ENCODE results near the gene ABCD2.
"Not testable (repeated sequence)": the region's sequence is repeated elsewhere in the genome, so short reads cannot be mapped to it uniquely, and the experiment has no call there.

ABCD2 gene

DNA sequence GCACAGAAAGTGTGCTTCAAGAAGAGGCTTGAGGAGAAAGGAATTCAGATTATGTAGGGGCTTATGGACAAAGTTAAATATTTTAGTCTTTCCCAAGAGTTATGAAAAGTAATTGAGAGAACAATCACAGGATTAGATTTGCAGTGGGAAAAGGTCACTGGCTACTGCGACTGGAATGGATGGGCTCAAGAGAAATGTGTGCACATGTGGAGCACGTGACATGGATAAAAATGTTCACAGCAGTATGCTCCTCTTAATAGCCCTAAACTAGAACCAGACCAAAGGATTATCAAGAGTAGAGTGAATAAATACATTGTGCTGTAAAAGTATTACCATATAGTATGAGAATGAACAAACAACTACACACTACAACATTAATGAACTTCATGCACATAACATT, 78.1 kb downstream of the ABCD2 start:
- Histone ChIP-seq H3K9ac (ENCODE audit: low read length) (no peak overlapping the region), H3K4me3 (ENCODE audit: low read depth, low read length) (no peak overlapping the region), H3K27me3 (ENCODE audit: control insufficient read depth, insufficient read depth, low read length) (no peaks in the 10 kb centered on the region), H3K9me3 (ENCODE audit: control insufficient read depth, insufficient read depth, low read depth, low read length) (no peaks in the 10 kb centered on the region), H3K27ac (ENCODE audit: low read depth, low read length) (no peak overlapping the region), H3K36me3 (ENCODE audit: control insufficient read depth, insufficient read depth, low read length) (no peaks in the 10 kb centered on the region), H3K4me1 (ENCODE audit: control insufficient read depth, insufficient read depth, low read length) (peaks cover 10% of the 10 kb centered on the region; the same call in 1 of the 2 replicates)

DNA sequence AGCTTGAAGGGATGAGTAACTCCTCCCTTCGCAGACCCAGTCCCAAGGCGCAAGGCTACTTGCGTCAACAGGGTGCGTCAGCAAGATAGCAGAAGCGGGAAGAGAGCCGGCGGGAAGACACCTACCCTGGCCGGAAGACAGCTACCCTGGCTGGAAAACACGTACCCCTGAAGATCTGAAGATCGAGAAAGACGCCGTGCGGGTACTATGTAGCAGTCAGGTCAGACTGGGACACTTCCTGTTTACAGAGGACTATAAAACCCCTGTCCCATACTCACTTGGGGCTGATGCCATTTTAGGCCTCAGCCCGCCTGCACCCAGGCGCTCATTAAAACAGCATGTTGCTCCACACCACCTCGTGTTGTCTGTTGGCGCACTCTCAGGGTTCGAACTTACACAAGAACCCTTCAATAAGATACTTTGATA, 80.9 kb downstream of the ABCD2 start:
- Histone ChIP-seq H3K4me1 (ENCODE audit: control insufficient read depth, insufficient read depth, low read length) (peaks cover 10% of the 10 kb centered on the region; the same call in 1 of the 2 replicates), H3K36me3 (ENCODE audit: control insufficient read depth, insufficient read depth, low read length) (no peaks in the 10 kb centered on the region), H3K27me3 (ENCODE audit: control insufficient read depth, insufficient read depth, low read length) (no peaks in the 10 kb centered on the region), H3K4me3 (ENCODE audit: low read depth, low read length) (no peak overlapping the region), H3K9ac (ENCODE audit: low read length) (no peak overlapping the region), H3K9me3 (ENCODE audit: control insufficient read depth, insufficient read depth, low read depth, low read length) (no peaks in the 10 kb centered on the region), H3K27ac (ENCODE audit: low read depth, low read length) (no peak overlapping the region)

DNA sequence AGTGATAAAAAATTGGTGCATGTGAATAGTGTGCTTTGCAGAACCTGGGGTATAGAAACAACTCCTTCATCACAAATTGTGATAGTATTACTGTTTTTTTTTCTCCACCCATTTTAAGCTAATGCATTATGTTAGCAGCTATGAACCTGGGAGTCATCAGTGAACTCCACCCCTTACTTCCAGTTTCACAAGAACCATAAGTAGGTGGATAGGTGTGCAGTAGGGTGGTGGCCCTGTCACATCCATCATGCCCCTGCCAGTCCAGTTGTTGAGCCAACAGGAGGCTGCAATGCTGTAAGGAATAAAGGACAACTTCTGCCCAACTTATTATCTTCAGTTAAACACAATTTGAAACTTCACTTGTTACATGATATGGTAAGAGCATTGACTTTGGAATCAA, 85.7 kb downstream of the ABCD2 start:
- H3K4me1 ChIP-seq (ENCODE audit: control insufficient read depth, insufficient read depth, low read length), result peaks cover under 1% of the 10 kb centered on the region; the same call in 1 of the 2 replicates
- H3K9ac ChIP-seq (ENCODE audit: low read length), result no peak overlapping the region
- no peaks in the 10 kb centered on the region for H3K9me3 ChIP-seq (ENCODE audit: control insufficient read depth, insufficient read depth, low read depth, low read length)
- no peak overlapping the region for H3K27ac ChIP-seq (ENCODE audit: low read depth, low read length)
- no peaks in the 10 kb centered on the region for H3K27me3 ChIP-seq (ENCODE audit: control insufficient read depth, insufficient read depth, low read length)
- no peak overlapping the region for H3K4me3 ChIP-seq (ENCODE audit: low read depth, low read length)
- H3K36me3 ChIP-seq (ENCODE audit: control insufficient read depth, insufficient read depth, low read length), result no peaks in the 10 kb centered on the region

DNA sequence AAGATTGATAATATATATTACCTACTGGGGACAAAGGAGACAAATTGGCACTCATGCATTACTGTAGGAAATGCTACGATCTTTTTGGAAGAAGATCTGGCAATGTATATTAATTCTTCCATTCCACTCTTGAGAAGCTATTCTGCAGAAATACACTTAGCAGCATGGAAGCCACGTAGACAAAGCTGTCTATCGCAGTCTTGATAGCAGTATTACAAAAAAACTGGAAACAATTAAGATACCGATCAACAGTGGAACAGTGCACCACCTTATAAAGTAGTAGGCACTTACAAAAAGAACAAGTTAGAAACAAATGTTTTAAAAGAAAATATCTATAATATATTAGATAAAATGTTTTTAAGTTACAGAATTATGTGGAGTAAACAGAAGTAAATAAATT, 87.2 kb downstream of the ABCD2 start:
- Histone ChIP-seq H3K4me1 (ENCODE audit: control insufficient read depth, insufficient read depth, low read length) (no peaks in the 10 kb centered on the region), H3K9me3 (ENCODE audit: control insufficient read depth, insufficient read depth, low read depth, low read length) (peaks cover 2% of the 10 kb centered on the region; the same call in 1 of the 2 replicates), H3K4me3 (ENCODE audit: low read depth, low read length) (no peak overlapping the region), H3K27ac (ENCODE audit: low read depth, low read length) (no peak overlapping the region), H3K9ac (ENCODE audit: low read length) (no peak overlapping the region), H3K27me3 (ENCODE audit: control insufficient read depth, insufficient read depth, low read length) (no peaks in the 10 kb centered on the region), H3K36me3 (ENCODE audit: control insufficient read depth, insufficient read depth, low read length) (no peaks in the 10 kb centered on the region)

DNA sequence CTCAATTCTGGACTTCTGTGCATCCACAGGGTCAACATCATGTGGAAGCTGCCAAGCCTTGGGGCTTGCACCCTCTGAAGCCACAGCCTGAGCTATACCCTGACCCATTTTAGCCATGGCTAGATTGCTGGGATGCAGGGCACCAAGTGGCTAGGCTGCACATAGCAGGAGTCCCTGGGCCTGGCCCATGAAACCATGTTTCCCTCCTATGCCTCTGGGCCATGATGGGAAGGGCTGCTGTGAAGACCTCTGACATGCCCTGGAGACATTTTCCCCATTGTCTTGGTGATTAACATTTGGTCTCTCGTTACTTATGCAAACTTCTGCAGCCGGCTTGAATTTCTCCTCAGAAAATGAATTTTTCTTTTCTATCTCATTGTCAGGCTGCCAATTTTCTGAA, 92.6 kb downstream of the ABCD2 start:
- no peaks in the 10 kb centered on the region for H3K36me3 ChIP-seq (ENCODE audit: control insufficient read depth, insufficient read depth, low read length)
- H3K4me3 ChIP-seq (ENCODE audit: low read depth, low read length), result no peak overlapping the region
- no peaks in the 10 kb centered on the region for H3K27me3 ChIP-seq (ENCODE audit: control insufficient read depth, insufficient read depth, low read length)
- H3K9me3 ChIP-seq (ENCODE audit: control insufficient read depth, insufficient read depth, low read depth, low read length), result peaks cover 22% of the 10 kb centered on the region
- no peaks in the 10 kb centered on the region for H3K4me1 ChIP-seq (ENCODE audit: control insufficient read depth, insufficient read depth, low read length)
- H3K27ac ChIP-seq (ENCODE audit: low read depth, low read length), result no peak overlapping the region
- no peak overlapping the region for H3K9ac ChIP-seq (ENCODE audit: low read length)

DNA sequence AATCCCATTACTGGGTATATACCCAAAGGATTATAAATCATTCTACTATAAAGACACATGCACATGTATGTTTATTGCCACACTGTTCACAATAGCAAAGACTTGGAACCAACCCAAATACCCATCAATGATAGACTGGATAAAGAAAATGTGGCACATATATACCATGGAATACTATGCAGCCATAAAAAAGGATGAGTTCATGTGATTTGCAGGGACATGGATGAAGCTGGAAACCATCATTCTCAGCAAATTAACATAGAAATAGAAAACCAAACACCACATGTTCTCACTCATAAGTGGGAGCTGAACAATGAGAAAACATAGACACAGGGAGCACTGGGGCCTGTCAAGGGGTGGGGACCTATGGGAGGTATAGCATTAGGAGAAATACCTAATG, 97.4 kb downstream of the ABCD2 start:
- not testable (repeated sequence) for H3K36me3 ChIP-seq (ENCODE audit: control insufficient read depth, insufficient read depth, low read length); H3K4me1 ChIP-seq (ENCODE audit: control insufficient read depth, insufficient read depth, low read length); H3K9ac ChIP-seq (ENCODE audit: low read length); H3K27ac ChIP-seq (ENCODE audit: low read depth, low read length); H3K4me3 ChIP-seq (ENCODE audit: low read depth, low read length); H3K27me3 ChIP-seq (ENCODE audit: control insufficient read depth, insufficient read depth, low read length)
- H3K9me3 ChIP-seq (ENCODE audit: control insufficient read depth, insufficient read depth, low read depth, low read length), result peaks cover 18% of the 10 kb centered on the region

DNA sequence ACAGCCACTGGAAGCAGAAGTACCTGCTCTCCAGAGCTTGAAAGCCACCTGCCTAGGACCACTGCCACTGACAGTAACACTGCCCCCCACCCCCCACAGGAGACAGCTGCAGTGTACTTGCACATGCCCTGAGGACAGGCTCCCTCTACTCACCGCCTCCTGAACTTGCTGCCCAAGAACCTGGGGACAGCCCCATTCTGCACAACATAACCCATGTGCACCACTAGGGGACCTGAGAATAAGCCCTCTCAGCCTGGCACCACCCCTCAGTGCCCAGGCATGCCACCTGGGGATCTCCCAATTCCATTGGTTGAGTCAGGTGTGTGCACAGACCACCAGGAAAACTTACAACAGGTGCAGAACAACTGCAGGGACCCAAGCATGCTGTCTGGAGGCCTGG, 109.6 kb downstream of the ABCD2 start:
- Histone ChIP-seq H3K27me3 (ENCODE audit: control insufficient read depth, insufficient read depth, low read length) (no peaks in the 10 kb centered on the region), H3K4me1 (ENCODE audit: control insufficient read depth, insufficient read depth, low read length) (no peaks in the 10 kb centered on the region; the same call in 1 of the 2 replicates), H3K9ac (ENCODE audit: low read length) (no peak overlapping the region), H3K27ac (ENCODE audit: low read depth, low read length) (no peak overlapping the region), H3K9me3 (ENCODE audit: control insufficient read depth, insufficient read depth, low read depth, low read length) (peaks cover 2% of the 10 kb centered on the region; the same call in 1 of the 2 replicates), H3K4me3 (ENCODE audit: low read depth, low read length) (no peak overlapping the region), H3K36me3 (ENCODE audit: control insufficient read depth, insufficient read depth, low read length) (no peaks in the 10 kb centered on the region)

DNA sequence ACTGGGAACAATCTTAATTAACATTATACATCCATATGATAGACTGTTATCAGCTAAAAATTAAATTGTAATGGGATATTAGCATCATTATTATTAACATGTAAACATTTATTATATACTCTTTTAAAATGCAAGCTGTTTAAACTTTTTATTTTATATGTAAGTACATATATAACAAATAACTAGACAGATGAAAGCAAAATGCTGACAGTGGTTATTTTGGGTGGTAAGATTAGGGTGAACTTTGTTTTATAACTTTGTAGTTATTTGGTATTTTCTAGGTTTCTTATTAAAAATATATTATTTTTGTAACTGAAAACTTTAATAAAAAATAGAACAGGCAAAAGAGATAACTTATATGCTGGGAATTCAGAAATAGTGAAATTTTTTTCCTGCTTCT, 114.0 kb downstream of the ABCD2 start:
- peaks cover 2% of the 10 kb centered on the region; the same call in 1 of the 2 replicates for H3K9me3 ChIP-seq (ENCODE audit: control insufficient read depth, insufficient read depth, low read depth, low read length)
- peaks cover 13% of the 10 kb centered on the region for H3K4me1 ChIP-seq (ENCODE audit: control insufficient read depth, insufficient read depth, low read length)
- H3K27ac ChIP-seq (ENCODE audit: low read depth, low read length), result no peak overlapping the region
- no peaks in the 10 kb centered on the region for H3K36me3 ChIP-seq (ENCODE audit: control insufficient read depth, insufficient read depth, low read length)
- H3K9ac ChIP-seq (ENCODE audit: low read length), result no peak overlapping the region
- no peak overlapping the region for H3K4me3 ChIP-seq (ENCODE audit: low read depth, low read length)
- H3K27me3 ChIP-seq (ENCODE audit: control insufficient read depth, insufficient read depth, low read length), result no peaks in the 10 kb centered on the region

DNA sequence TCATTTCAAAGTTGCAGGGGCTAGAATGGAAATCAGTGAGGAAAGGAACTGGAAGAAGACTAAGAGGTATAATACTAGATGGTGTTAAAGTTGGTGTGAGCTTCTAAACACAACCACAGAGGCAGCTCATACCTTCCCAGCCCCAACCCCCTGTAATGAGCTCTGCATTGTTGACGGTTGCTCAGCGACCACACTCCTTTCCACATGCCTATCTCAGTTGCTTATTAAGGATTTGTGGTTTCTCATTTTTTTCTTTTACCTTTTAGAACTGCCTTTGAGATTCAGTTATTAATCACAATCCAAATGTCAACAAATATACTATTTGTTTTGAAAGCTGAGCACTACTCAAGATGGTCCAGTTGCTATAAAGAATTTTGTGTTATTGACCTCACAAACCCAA, 114.6 kb downstream of the ABCD2 start:
- H3K27ac ChIP-seq (ENCODE audit: low read depth, low read length), result no peak overlapping the region
- H3K9me3 ChIP-seq (ENCODE audit: control insufficient read depth, insufficient read depth, low read depth, low read length), result peaks cover 2% of the 10 kb centered on the region; the same call in 1 of the 2 replicates
- no peak overlapping the region for H3K4me3 ChIP-seq (ENCODE audit: low read depth, low read length)
- peaks cover 13% of the 10 kb centered on the region for H3K4me1 ChIP-seq (ENCODE audit: control insufficient read depth, insufficient read depth, low read length)
- H3K27me3 ChIP-seq (ENCODE audit: control insufficient read depth, insufficient read depth, low read length), result no peaks in the 10 kb centered on the region
- H3K36me3 ChIP-seq (ENCODE audit: control insufficient read depth, insufficient read depth, low read length), result no peaks in the 10 kb centered on the region
- no peak overlapping the region for H3K9ac ChIP-seq (ENCODE audit: low read length)

DNA sequence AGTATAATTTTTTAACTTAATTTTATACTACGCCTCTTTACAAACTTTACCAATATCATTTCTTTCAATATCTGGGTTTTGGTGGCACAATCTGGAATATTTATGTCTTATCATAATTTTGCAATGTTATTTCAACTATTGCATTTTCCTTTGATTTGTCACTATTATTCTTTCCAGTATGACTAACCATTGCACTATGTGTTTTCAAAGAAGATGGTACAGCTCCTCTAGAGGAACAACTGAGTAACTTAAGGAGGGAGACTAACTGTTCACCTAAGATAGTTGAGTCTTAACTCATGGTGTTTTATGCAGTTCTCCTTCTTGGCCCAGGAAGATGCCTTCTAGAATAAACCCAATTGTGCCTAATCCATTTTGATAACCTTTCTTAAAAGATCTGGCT, 116.2 kb downstream of the ABCD2 start:
- H3K4me1 ChIP-seq (ENCODE audit: control insufficient read depth, insufficient read depth, low read length), result peaks cover 13% of the 10 kb centered on the region
- no peak overlapping the region for H3K9ac ChIP-seq (ENCODE audit: low read length)
- no peaks in the 10 kb centered on the region for H3K9me3 ChIP-seq (ENCODE audit: control insufficient read depth, insufficient read depth, low read depth, low read length)
- H3K27me3 ChIP-seq (ENCODE audit: control insufficient read depth, insufficient read depth, low read length), result no peaks in the 10 kb centered on the region
- no peak overlapping the region for H3K27ac ChIP-seq (ENCODE audit: low read depth, low read length)
- H3K36me3 ChIP-seq (ENCODE audit: control insufficient read depth, insufficient read depth, low read length), result no peaks in the 10 kb centered on the region
- H3K4me3 ChIP-seq (ENCODE audit: low read depth, low read length), result no peak overlapping the region

DNA sequence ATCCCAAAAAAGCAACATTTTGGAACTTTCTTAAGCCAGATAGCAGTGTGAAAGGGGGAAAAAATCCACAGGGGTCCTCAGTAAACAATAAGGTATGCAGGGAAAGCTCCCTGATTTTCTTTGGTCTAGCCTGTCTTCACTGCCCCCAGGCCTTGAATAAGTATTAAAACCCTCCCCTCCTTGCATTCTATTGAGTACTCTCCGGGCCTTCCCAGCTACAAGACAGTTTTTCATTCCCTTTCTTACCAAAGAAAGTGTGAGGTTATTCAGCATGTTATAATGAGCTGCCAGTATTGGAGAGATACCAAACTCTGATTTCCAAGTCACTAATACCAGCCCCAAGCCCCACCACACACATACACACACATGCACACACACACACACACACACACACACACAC, 116.9 kb downstream of the ABCD2 start:
- Histone ChIP-seq H3K9me3 (ENCODE audit: control insufficient read depth, insufficient read depth, low read depth, low read length) (no peaks in the 10 kb centered on the region), H3K27ac (ENCODE audit: low read depth, low read length) (0 out of 2 replicates have a peak overlapping the region, but pooled peaks have one; percentile 18), H3K4me3 (ENCODE audit: low read depth, low read length) (no peak overlapping the region), H3K27me3 (ENCODE audit: control insufficient read depth, insufficient read depth, low read length) (no peaks in the 10 kb centered on the region), H3K4me1 (ENCODE audit: control insufficient read depth, insufficient read depth, low read length) (peaks cover 13% of the 10 kb centered on the region), H3K9ac (ENCODE audit: low read length) (no peak overlapping the region), H3K36me3 (ENCODE audit: control insufficient read depth, insufficient read depth, low read length) (no peaks in the 10 kb centered on the region)

Measured in HUES6 (cell line).